ENCODE results near the gene LRIG1.

Gene LRIG1

GRCh38 chr3:66419036-66419435 is 81.8 kb downstream of the LRIG1 start:
- peak in 6 of 14 donors; percentile 25 to 75 (median 48) for DNase-seq

- DNase-seq: peak in 13 of 14 donors; percentile 13 to 77 (median 52)
These were observed 82.3 kb downstream of the LRIG1 start for GRCh38 chr3:66418475-66418931.

DNA sequence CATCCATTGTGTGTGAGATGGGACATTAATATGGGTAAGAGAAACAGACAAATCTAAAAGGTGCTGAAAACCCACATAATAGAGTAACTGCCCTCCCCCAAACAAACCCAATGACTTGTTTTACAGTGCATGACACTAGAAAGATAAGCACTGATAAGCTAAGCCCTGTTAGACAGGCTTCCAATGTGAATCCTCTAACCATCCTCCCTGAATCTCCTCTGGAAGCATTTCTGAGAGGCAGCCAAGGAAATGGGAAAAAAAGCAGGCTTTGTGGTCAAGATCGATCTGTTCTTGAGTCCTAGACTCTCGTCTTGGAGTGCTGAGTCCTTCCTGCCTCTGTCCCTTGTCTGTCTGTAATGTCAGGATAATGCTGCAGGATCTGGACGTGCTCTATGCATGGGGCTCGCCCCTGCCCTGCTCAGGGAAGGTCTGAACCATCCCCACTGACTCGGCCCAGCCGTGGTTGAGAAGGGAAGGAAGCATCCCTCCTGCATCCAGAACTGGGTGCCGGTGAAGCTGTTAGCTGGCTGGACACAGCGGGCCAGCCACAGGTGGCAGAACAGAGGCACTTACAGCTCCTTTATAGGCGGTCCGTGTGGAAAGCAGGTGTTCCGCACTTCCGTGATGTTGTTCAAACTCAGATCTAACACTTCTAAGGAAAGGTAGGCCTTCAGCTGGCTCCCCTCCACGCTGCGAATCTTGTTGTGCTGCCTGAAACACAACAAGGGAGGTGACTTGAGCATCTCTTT is 84.1 kb downstream of the LRIG1 start:
- no peak for DNase-seq

GRCh38 chr3:66415867-66416428 is 84.9 kb downstream of the LRIG1 start:
- DNase-seq: no peak

GRCh38 chr3:66414846-66415245 is 86.0 kb downstream of the LRIG1 start:
- no peak for DNase-seq

GRCh38 chr3:66413151-66413751 is 87.6 kb downstream of the LRIG1 start:
- no peak for DNase-seq

GRCh38 chr3:66411961-66412887 is 88.6 kb downstream of the LRIG1 start:
- DNase-seq: no peak

GRCh38 chr3:66411474-66411873 is 89.3 kb downstream of the LRIG1 start:
- no peak for DNase-seq

DNA sequence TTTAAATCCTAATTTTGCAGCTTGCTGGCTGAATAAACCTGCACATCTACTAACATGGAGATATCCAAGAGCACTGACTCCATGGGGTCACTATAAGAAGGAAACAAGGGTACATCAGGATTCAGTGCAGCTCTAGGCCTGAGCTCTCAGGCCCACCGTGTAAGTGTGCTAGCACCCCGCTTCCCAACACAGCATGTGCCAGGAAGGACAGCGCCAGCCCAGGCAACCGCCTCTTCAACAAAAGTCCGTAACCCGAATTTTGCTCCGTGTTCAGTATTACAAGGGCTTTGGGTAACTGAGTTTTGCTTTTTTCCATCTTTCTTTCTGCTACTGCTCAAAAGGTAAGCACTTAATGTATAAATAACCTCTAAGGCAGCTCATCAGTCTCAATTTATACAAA is 89.8 kb downstream of the LRIG1 start:
- no peak for DNase-seq

GRCh38 chr3:66409771-66410754 is 90.8 kb downstream of the LRIG1 start:
- DNase-seq: no peak

DNA sequence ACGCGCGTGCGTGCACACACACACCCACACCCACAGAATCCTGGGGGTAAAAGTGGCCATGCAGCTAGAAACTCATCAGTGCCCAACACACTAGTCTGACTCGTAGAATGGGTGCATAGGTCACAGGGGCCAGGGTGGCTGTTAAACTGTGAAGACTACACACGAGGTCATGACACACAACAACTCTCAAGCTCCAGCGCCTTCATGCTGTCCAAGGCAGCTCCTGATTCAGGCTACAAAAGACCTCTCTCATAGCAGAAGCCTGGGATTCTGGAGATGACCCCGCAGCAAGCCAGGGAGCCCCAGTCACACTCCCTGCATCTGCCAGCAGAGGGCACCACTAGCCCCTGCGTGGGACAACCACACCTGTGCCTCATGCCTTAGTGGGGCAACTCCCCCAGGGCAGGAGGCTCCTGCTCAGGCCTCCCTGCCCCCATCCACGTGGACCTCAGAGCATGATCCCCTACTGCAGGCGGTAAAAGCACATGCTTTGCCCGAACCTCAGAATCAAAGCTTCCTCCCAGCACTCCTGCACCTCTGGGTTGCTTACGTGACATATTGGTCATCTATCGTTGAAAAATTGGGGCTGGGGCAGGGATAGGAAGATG is 93.1 kb downstream of the LRIG1 start:
- peak in 12 of 14 donors; percentile 19 to 76 (median 48) for DNase-seq

DNA sequence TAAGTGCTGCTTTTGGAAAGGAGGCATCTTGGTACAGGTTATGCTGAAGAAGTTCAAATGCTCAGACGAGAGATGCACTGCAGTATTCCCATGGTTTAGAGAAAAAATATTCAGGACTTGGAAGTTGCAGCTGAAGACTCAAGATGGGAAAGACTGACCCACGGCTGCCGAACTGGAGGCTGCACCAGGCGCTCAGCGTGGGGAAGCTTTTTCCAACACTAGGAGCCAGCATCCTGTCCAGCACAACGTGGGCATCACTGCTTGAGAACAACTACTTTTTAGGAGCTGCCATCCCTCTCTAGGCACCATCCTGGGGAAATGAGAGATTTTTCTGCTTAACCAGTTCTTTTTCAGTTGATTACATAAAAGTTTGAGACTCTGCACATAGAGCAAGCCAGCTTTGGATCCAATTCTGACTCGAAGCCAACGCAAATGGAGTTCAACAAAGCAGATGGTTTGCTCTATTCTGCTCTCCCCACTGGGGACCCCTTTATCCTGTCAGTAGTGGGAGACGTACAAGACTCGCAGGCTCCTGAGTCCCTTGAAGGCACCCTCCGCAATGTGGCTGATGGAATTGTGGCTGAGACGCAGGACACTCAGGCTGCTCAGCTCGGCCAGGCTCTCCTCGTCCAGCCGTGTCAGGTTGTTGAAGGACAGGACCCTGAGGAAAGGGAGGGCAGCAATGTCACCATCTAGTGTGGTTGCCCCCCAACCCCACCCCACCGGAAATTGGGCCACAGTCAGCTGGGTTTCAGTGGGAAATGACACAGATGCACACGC is 93.8 kb downstream of the LRIG1 start:
- peak in 2 of 14 donors; percentile 26 to 39 for DNase-seq

DNA sequence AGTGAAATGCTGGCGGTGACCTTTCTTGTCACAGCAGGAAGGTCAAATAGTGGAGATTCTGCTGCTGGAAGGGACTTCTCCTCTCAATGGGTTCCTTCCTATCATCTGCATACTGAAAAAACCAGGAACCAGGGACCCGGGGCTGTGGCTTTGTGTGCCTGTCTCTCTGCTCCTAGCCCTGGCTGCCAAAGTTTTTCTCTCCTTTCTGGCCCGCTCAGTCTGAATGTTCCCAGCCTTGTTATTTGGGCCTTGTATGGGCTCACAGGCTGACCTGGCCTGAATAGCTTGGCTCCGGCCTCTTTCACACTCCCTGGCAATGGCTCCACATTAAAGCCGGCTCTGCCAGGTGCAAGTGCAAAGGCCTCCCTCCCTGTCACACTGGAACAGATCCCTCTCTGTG is 94.7 kb downstream of the LRIG1 start:
- DNase-seq: peak in 10 of 14 donors; percentile 34 to 84 (median 64)

GRCh38 chr3:66405701-66406091 is 95.1 kb downstream of the LRIG1 start:
- DNase-seq: peak in 7 of 14 donors; percentile 39 to 92 (median 65)

- DNase-seq: no peak
These were observed 95.7 kb downstream of the LRIG1 start for GRCh38 chr3:66404903-66405700.

DNA sequence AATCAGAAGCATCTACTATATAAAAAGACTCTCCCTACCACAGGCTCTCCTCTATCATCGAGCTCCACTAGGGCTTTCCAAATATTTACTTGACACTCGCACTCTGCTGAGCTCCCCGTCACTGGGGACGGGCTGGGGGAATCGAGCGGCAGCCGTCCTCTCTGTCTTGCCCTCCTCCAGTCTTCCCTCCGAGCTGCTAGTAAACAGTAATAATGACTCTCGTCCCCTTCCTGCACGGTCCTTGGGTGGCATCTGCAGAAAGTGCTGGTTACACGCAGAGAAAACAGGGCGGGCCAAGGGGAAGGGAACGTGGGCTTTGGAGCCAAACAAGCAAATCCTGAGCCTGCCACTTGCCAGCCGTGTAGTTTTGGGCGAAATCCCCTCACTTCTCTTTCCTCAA is 96.6 kb downstream of the LRIG1 start:
- no peak for DNase-seq

- no peak for DNase-seq
These were observed 97.4 kb downstream of the LRIG1 start for GRCh38 chr3:66403323-66403990.

DNA sequence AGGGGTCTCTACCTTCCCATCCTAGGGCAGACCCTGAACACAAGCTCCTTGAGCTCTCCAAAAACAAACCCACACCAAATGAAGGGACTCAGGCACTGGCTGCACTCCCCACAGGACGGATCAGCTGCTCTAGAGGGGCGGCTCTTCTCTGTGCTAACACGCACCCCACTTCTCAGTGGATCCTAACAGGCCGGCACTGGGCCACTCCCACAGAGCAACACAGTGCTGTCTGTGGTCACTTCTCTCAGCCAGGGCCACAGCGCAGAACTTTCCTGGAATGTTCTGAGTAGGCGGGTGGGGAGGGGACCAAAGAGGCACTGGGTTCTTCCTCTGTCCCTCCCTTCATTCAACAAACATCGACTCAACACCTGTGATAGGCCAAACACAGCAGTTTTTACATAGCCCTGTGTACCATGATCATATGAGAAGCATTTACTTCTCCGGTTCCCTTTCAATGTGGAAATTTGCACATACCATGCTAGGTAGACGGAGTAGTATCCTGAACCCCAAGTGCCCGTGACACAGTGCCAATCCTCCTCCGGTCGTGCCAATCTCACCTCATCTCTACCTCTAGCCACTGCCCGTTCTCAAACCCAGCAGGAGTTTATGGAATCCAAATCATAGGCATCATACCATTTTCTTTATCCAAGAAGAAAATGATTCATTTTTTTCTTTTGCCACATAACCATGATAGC is 98.1 kb downstream of the LRIG1 start:
- peak in 1 of 14 donors; percentile 60 for DNase-seq

Measured in C1 segment of cervical spinal cord (tissue), 14 donors.